ENCODE data around the gene KCNH8. TPM values are rescaled to one million over a fixed set of nuclear protein-coding genes. Genes with fewer than 3 reads are reported as not detected.

KCNH8 gene
- total and polyA plus RNA-seq, 2 of the 4 experiments (the other 2 are of a cell fraction) = not detected

DNA sequence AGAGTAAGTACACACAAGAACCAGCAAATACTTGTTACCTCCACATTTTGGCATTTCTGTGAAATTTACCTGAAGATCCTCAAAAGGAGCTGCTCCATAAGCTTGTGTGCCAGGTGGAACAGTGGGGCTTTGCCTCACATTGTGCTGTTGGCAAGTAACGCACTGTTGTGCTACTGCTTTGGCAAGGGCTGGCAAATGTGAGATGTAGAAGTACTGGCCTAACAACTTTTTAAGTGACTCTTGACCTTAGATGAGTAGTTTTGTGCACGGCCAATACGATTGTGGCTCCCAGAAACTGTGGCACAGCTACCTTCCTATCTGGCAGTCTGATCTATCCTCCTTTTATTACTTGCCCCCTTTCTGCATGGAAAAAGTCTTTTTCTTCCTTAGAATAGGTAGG, 337.0 kb downstream of the KCNH8 start:
- H3K27ac ChIP-seq (ENCODE audit: insufficient read depth, low read length) = no peak overlapping the region
- H3K9ac ChIP-seq (ENCODE audit: low read depth, low read length) = no peak overlapping the region
- H4K8ac ChIP-seq (ENCODE audit: low read depth in 2 of 2, low read length in 2 of 2) = no peak overlapping the region
- no peak overlapping the region for H3K4me2 ChIP-seq (ENCODE audit: low read depth, low read length)
- POLR2A ChIA-PET (ENCODE audit: unreplicated experiment) = no interaction called here
- no peak overlapping the region for H4K91ac ChIP-seq (ENCODE audit: insufficient read depth, low read depth, low read length)
- H3K56ac ChIP-seq (ENCODE audit: extremely low read depth, insufficient read depth, low read length) = no peak overlapping the region
- H3K4me3 ChIP-seq (ENCODE audit: insufficient read depth, low read depth, low read length) = no peak overlapping the region
- TF ChIP-seq MAZ (IDR thresholded peaks at IDR 0.05; ENCODE audit: borderline replicate concordance, low read depth, low read length) (no peak), RCOR1 (IDR thresholded peaks at IDR 0.05; ENCODE audit: insufficient replicate concordance, low read length) (no peak), FOS (IDR thresholded peaks at IDR 0.05; ENCODE audit: low read depth, low read length) (no peak), CEBPB (IDR thresholded peaks at IDR 0.05; ENCODE audit: low read depth, low read length) (no peak), RFX5 (IDR thresholded peaks at IDR 0.05; ENCODE audit: low read depth, low read length) (no peak), MAFK (IDR thresholded peaks at IDR 0.05; ENCODE audit: low read depth, low read length) (no peak), NFE2L2 (IDR thresholded peaks at IDR 0.05; ENCODE audit: low read depth, low read length) (no peak), CHD1 (IDR thresholded peaks at IDR 0.05; ENCODE audit: low read depth, low read length) (no peak), BHLHE40 (IDR thresholded peaks at IDR 0.05; ENCODE audit: low read depth, low read length) (no peak), RAD21 (IDR thresholded peaks at IDR 0.05; ENCODE audit: low read length) (no peak)
- TF ChIP-seq, protein P1, sequence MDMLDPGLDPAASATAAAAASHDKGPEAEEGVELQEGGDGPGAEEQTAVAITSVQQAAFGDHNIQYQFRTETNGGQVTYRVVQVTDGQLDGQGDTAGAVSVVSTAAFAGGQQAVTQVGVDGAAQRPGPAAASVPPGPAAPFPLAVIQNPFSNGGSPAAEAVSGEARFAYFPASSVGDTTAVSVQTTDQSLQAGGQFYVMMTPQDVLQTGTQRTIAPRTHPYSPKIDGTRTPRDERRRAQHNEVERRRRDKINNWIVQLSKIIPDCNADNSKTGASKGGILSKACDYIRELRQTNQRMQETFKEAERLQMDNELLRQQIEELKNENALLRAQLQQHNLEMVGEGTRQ (IDR thresholded peaks at IDR 0.05; ENCODE audit: low read depth, low read length) = no peak
- DNase-seq (no peak), ATAC-seq (ENCODE audit: low read depth) (no peak)
- H3K4me1 ChIP-seq (ENCODE audit: control insufficient read depth, insufficient read depth, low read length) = no peaks in the 10 kb centered on the region
- H3K36me3 ChIP-seq (ENCODE audit: control insufficient read depth, insufficient read depth, low read length) = no peaks in the 10 kb centered on the region
- H4K20me1 ChIP-seq (ENCODE audit: insufficient read depth, low read length) = no peaks in the 10 kb centered on the region
- no peak overlapping the region for H3K18ac ChIP-seq (ENCODE audit: low read depth, low read length)
- BruUV-seq (replicated peaks) = no TSS peak
- no peak overlapping the region for H2AFZ ChIP-seq (replicated peaks; ENCODE audit: low read length, poor library complexity)
- H3K9me3 ChIP-seq (ENCODE audit: control insufficient read depth, insufficient read depth, low read length) = peaks cover 10% of the 10 kb centered on the region
- no peak overlapping the region for H2AK5ac ChIP-seq (ENCODE audit: low read depth, low read length)
- H2BK15ac ChIP-seq (ENCODE audit: low read depth, low read length) = no peak overlapping the region
- no peak overlapping the region for H2BK5ac ChIP-seq (ENCODE audit: low read depth, low read length, poor library complexity, severe bottlenecking)
- H2AK9ac ChIP-seq (replicated peaks; ENCODE audit: low read depth, low read length, poor library complexity) = no peak overlapping the region
- H2BK120ac ChIP-seq (ENCODE audit: low read depth, low read length) = no peak overlapping the region
- H3K27me3 ChIP-seq (ENCODE audit: control insufficient read depth, insufficient read depth, low read length) = no peaks in the 10 kb centered on the region
- intact Hi-C loops (cut with micrococcal nuclease) (no loop called here), in situ Hi-C loops (cut with MboI; ENCODE audit: low sequenced_read_pairs) (no loop called here), dilution Hi-C loops (cut with HindIII; ENCODE audit: low sequenced_read_pairs, unreplicated experiment) (no loop called here)
- H3K23ac ChIP-seq (ENCODE audit: low read depth, low read length) = no peak overlapping the region
- H2BK20ac ChIP-seq (ENCODE audit: low read depth, low read length) = no peak overlapping the region
- no CpG with 5 or more reads among the region's 3 CpGs for WGBS, 2 experiments (ENCODE audit: extremely low coverage in 2 of 2, insufficient read length in 1 of 2)
- CTCF ChIA-PET = no interaction called here
- H3K14ac ChIP-seq (replicated peaks; ENCODE audit: low read depth, low read length) = no peak overlapping the region
- no peaks in the 10 kb centered on the region for H3K79me1 ChIP-seq (ENCODE audit: low read depth in 1 of 2, low read length in 2 of 2)
- no peak overlapping the region for H3K4ac ChIP-seq (ENCODE audit: low read depth, low read length)
- no peaks in the 10 kb centered on the region for H3K9me1 ChIP-seq (ENCODE audit: insufficient read depth, low read length)
- H4K5ac ChIP-seq (ENCODE audit: low read depth, low read length) = no peak overlapping the region
